ENCODE data around the gene LAGE3. TPM values are rescaled to one million over a fixed set of nuclear protein-coding genes. Genes with fewer than 3 reads are reported as not detected.
A peak's percentile ranks its signal among the peaks of the same experiment; 100 is the strongest.

The LAGE3 gene
- total and polyA plus RNA-seq, 9 donors, result 12.1 to 16.2 (median 14.6) TPM

GRCh38 chrX:154436374-154436982 lies 42.6 kb downstream of the LAGE3 start:
- peaks cover 15% of the 10 kb centered on the region for H3K4me1 ChIP-seq (ENCODE audit: control insufficient read depth, insufficient read depth, low read length)
- peaks cover 2% of the 10 kb centered on the region for H3K9me3 ChIP-seq (replicated peaks; ENCODE audit: control insufficient read depth, low read depth, low read length)
- peak overlapping the region; percentile 36 for H3K4me3 ChIP-seq (ENCODE audit: low read length)
- peak; percentile 67 for DNase-seq
- H3K27me3 ChIP-seq (ENCODE audit: control insufficient read depth, insufficient read depth, low read length), result no peaks in the 10 kb centered on the region
- 31% methylated on average over 31 of the region's 78 CpGs for WGBS (ENCODE audit: insufficient coverage)
- peaks cover 72% of the 10 kb centered on the region for H3K36me3 ChIP-seq (ENCODE audit: control insufficient read depth, insufficient read depth, low read length)
- H3K27ac ChIP-seq (ENCODE audit: low read length), result peak overlapping the region; percentile 67

- Histone ChIP-seq H3K36me3 (ENCODE audit: control insufficient read depth, insufficient read depth, low read length) (peaks cover 64% of the 10 kb centered on the region), H3K4me3 (ENCODE audit: low read length) (no peak overlapping the region), H3K4me1 (ENCODE audit: control insufficient read depth, insufficient read depth, low read length) (peaks cover 19% of the 10 kb centered on the region), H3K9me3 (replicated peaks; ENCODE audit: control insufficient read depth, low read depth, low read length) (peaks cover 2% of the 10 kb centered on the region), H3K27ac (ENCODE audit: low read length) (no peak overlapping the region), H3K27me3 (ENCODE audit: control insufficient read depth, insufficient read depth, low read length) (no peaks in the 10 kb centered on the region)
- 89% methylated on average over 16 of the region's 19 CpGs for WGBS (ENCODE audit: insufficient coverage)
- DNase-seq, result no peak
These were observed 43.8 kb downstream of the LAGE3 start for GRCh38 chrX:154435171-154435733.

GRCh38 chrX:154434394-154435168 lies 44.5 kb downstream of the LAGE3 start:
- no peak overlapping the region for H3K27ac ChIP-seq (ENCODE audit: low read length)
- H3K36me3 ChIP-seq (ENCODE audit: control insufficient read depth, insufficient read depth, low read length), result peaks cover 58% of the 10 kb centered on the region
- no peak overlapping the region for H3K4me3 ChIP-seq (ENCODE audit: low read length)
- DNase-seq, result no peak
- no peaks in the 10 kb centered on the region for H3K27me3 ChIP-seq (ENCODE audit: control insufficient read depth, insufficient read depth, low read length)
- peaks cover 2% of the 10 kb centered on the region for H3K9me3 ChIP-seq (replicated peaks; ENCODE audit: control insufficient read depth, low read depth, low read length)
- WGBS (ENCODE audit: insufficient coverage), result 83% methylated on average over 5 of the region's 7 CpGs
- H3K4me1 ChIP-seq (ENCODE audit: control insufficient read depth, insufficient read depth, low read length), result peaks cover 21% of the 10 kb centered on the region

GRCh38 chrX:154433605-154434004 lies 45.5 kb downstream of the LAGE3 start:
- 85% methylated on average over 7 of the region's 7 CpGs for WGBS (ENCODE audit: insufficient coverage)
- H3K4me1 ChIP-seq (ENCODE audit: control insufficient read depth, insufficient read depth, low read length), result peaks cover 24% of the 10 kb centered on the region
- H3K27me3 ChIP-seq (ENCODE audit: control insufficient read depth, insufficient read depth, low read length), result no peaks in the 10 kb centered on the region
- H3K36me3 ChIP-seq (ENCODE audit: control insufficient read depth, insufficient read depth, low read length), result peaks cover 50% of the 10 kb centered on the region
- no peak for DNase-seq
- no peak overlapping the region for H3K4me3 ChIP-seq (ENCODE audit: low read length)
- H3K9me3 ChIP-seq (replicated peaks; ENCODE audit: control insufficient read depth, low read depth, low read length), result peaks cover 2% of the 10 kb centered on the region
- no peak overlapping the region for H3K27ac ChIP-seq (ENCODE audit: low read length)

- Histone ChIP-seq H3K4me1 (ENCODE audit: control insufficient read depth, insufficient read depth, low read length) (peaks cover 17% of the 10 kb centered on the region), H3K4me3 (ENCODE audit: low read length) (no peak overlapping the region), H3K9me3 (replicated peaks; ENCODE audit: control insufficient read depth, low read depth, low read length) (no peaks in the 10 kb centered on the region), H3K27me3 (ENCODE audit: control insufficient read depth, insufficient read depth, low read length) (no peaks in the 10 kb centered on the region), H3K27ac (ENCODE audit: low read length) (no peak overlapping the region), H3K36me3 (ENCODE audit: control insufficient read depth, insufficient read depth, low read length) (peaks cover 47% of the 10 kb centered on the region)
- WGBS (ENCODE audit: insufficient coverage), result 93% methylated on average over 4 of the region's 8 CpGs
- no peak for DNase-seq
These were observed 46.9 kb downstream of the LAGE3 start for GRCh38 chrX:154432210-154432609.

- no CpG with 5 or more reads among the region's 5 CpGs for WGBS (ENCODE audit: insufficient coverage)
- Histone ChIP-seq H3K4me3 (ENCODE audit: low read length) (no peak overlapping the region), H3K27me3 (ENCODE audit: control insufficient read depth, insufficient read depth, low read length) (no peaks in the 10 kb centered on the region), H3K9me3 (replicated peaks; ENCODE audit: control insufficient read depth, low read depth, low read length) (no peaks in the 10 kb centered on the region), H3K36me3 (ENCODE audit: control insufficient read depth, insufficient read depth, low read length) (peaks cover 47% of the 10 kb centered on the region), H3K27ac (ENCODE audit: low read length) (no peak overlapping the region), H3K4me1 (ENCODE audit: control insufficient read depth, insufficient read depth, low read length) (peaks cover 19% of the 10 kb centered on the region)
- DNase-seq, result peak; percentile 41
These were observed 47.7 kb downstream of the LAGE3 start for GRCh38 chrX:154431341-154431740.

- 52% methylated on average over 3 of the region's 7 CpGs for WGBS (ENCODE audit: insufficient coverage)
- no peak overlapping the region for H3K4me3 ChIP-seq (ENCODE audit: low read length)
These were observed 48.2 kb downstream of the LAGE3 start for GRCh38 chrX:154430916-154431315.

GRCh38 chrX:154430479-154430878 lies 48.6 kb downstream of the LAGE3 start:
- Histone ChIP-seq H3K27me3 (ENCODE audit: control insufficient read depth, insufficient read depth, low read length) (no peaks in the 10 kb centered on the region), H3K36me3 (ENCODE audit: control insufficient read depth, insufficient read depth, low read length) (peaks cover 40% of the 10 kb centered on the region), H3K27ac (ENCODE audit: low read length) (no peak overlapping the region), H3K9me3 (replicated peaks; ENCODE audit: control insufficient read depth, low read depth, low read length) (no peaks in the 10 kb centered on the region), H3K4me1 (ENCODE audit: control insufficient read depth, insufficient read depth, low read length) (peaks cover 15% of the 10 kb centered on the region), H3K4me3 (ENCODE audit: low read length) (no peak overlapping the region)
- no peak for DNase-seq
- 83% methylated on average over 6 of the region's 6 CpGs for WGBS (ENCODE audit: insufficient coverage)

More at GRCh38 chrX:154430916-154431315, 48.2 kb downstream of the LAGE3 start:
- Histone ChIP-seq H3K27me3 (ENCODE audit: control insufficient read depth, insufficient read depth, low read length) (no peaks in the 10 kb centered on the region), H3K9me3 (replicated peaks; ENCODE audit: control insufficient read depth, low read depth, low read length) (no peaks in the 10 kb centered on the region), H3K27ac (ENCODE audit: low read length) (no peak overlapping the region), H3K4me1 (ENCODE audit: control insufficient read depth, insufficient read depth, low read length) (peaks cover 15% of the 10 kb centered on the region), H3K36me3 (ENCODE audit: control insufficient read depth, insufficient read depth, low read length) (peaks cover 44% of the 10 kb centered on the region)
- DNase-seq, result no peak

- H3K9me3 ChIP-seq (replicated peaks; ENCODE audit: control insufficient read depth, low read depth, low read length), result no peaks in the 10 kb centered on the region
- no peak overlapping the region for H3K27ac ChIP-seq (ENCODE audit: low read length)
- H3K4me1 ChIP-seq (ENCODE audit: control insufficient read depth, insufficient read depth, low read length), result peaks cover 15% of the 10 kb centered on the region
- no peak for DNase-seq
- no peaks in the 10 kb centered on the region for H3K27me3 ChIP-seq (ENCODE audit: control insufficient read depth, insufficient read depth, low read length)
- H3K4me3 ChIP-seq (ENCODE audit: low read length), result no peak overlapping the region
- H3K36me3 ChIP-seq (ENCODE audit: control insufficient read depth, insufficient read depth, low read length), result peaks cover 32% of the 10 kb centered on the region
- 82% methylated on average over 1 of the region's 2 CpGs for WGBS (ENCODE audit: insufficient coverage)
These were observed 49.4 kb downstream of the LAGE3 start for GRCh38 chrX:154429711-154430110.

All from muscle of leg (tissue), 11 donors.